ENCODE data around the gene TEX2. TPM values are rescaled to one million over a fixed set of nuclear protein-coding genes. Genes with fewer than 3 reads are reported as not detected.

The TEX2 gene
- total RNA-seq, 1 experiment from 2014 or later = 36.2 TPM

Other genes with a start within 250 kb of the TEX2 start
- gene ICAM2, start 242.6 kb downstream of the TEX2 start, total RNA-seq (2014; rRNA removed; shearing (Covaris generic)) = 0.33 and 0.43 TPM in 2 replicates
- gene ERN1, start 133.1 kb downstream of the TEX2 start, total RNA-seq (2014; rRNA removed; shearing (Covaris generic)) = 2.2 and 3.8 TPM in 2 replicates
- 0.49 and 0.68 TPM in 2 replicates for gene PECAM1, start 127.6 kb upstream of the TEX2 start, total RNA-seq (2014; rRNA removed; shearing (Covaris generic))
- gene MILR1, start 185.9 kb upstream of the TEX2 start, total RNA-seq (2014; rRNA removed; shearing (Covaris generic)) = 1.9 and 2.1 TPM in 2 replicates
- gene POLG2, start 233.8 kb upstream of the TEX2 start, total RNA-seq (2014; rRNA removed; shearing (Covaris generic)) = 14.1 and 18.2 TPM in 2 replicates
- gene DDX5, start 243.0 kb upstream of the TEX2 start, total RNA-seq (2014; rRNA removed; shearing (Covaris generic)) = 467 and 603 TPM in 2 replicates
- 22.4 and 34.2 TPM in 2 replicates for gene CEP95, start 243.7 kb upstream of the TEX2 start, total RNA-seq (2014; rRNA removed; shearing (Covaris generic))

Measured in SJCRH30 (cell line).